ENCODE measurements around the gene KHDC4. TPM values are rescaled to one million over a fixed set of nuclear protein-coding genes. Genes with fewer than 3 reads are reported as not detected.

KHDC4 gene
- total and polyA plus RNA-seq, 9 of the 15 experiments (the other 6 are each of a cell fraction or from before 2014, with no cell fraction given) = 12.1 to 185 (median 65.6) TPM

DNA sequence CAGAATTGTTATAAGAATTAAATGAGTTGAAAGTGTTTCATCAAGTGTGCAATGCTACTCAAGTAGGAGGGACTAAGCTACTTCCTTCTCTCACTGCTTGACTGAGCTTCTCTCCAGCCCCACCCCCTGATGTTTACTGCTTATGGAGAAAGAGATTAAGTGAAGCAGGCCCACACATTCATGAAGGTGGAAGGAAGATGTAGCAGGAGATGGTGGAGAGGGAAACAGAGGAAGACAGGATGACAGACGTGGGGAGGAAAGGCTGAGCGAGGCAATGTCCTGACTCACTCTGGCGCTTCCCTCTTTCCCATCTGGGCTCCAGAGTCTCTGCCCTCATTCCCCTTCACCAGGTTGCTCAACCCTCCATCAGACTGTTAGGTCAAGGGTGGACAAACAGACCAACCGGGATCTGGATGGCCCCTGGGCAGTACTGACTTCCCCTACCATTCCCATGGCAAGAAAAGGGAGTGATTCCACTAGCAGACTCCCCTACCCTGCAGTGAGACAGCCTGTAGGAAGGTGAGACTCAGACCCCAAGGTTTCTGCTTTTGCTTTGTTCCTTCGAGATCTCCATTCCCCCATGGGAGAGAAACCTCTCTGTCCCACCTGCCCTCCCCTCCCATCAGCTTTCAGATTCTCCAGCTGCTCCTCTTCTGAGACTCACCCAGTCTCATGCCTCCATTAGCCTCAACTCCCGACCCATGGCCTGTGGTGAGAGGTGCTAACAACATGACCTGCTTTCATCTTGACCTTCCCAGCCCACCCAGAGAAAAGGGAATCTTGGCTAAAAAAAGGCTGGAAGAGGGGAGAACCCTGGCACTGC lies 47.3 kb upstream of the KHDC4 start:
- Histone ChIP-seq H4K20me1 (replicated peaks; ENCODE audit: control insufficient read depth, insufficient read depth, low read length) (no peaks in the 10 kb centered on the region), H3K9me1 (ENCODE audit: control insufficient read depth, insufficient read depth, low read length) (no peaks in the 10 kb centered on the region), H3K9me3 (replicated peaks; ENCODE audit: control insufficient read depth, insufficient read depth, low read depth, low read length) (no peaks in the 10 kb centered on the region), H3K4me2 (ENCODE audit: insufficient read depth, low read length) (peak overlapping the region; percentile 97), H3K9ac (ENCODE audit: insufficient read depth in 1 of 2, low read depth in 2 of 2, low read length in 2 of 2) (peak overlapping the region; percentile 61 to 89; a peak in 3 of 4 replicates), H3K4me1 (replicated peaks in 1 of 2; ENCODE audit: control insufficient read depth in 2 of 2, insufficient read depth in 2 of 2, low read length in 2 of 2) (peaks cover 40 to 49% of the 10 kb centered on the region in 2 experiments), H3K79me2 (ENCODE audit: control insufficient read depth, insufficient read depth, low read length) (peaks cover 58% of the 10 kb centered on the region), H3K27me3 (ENCODE audit: control insufficient read depth in 2 of 2, insufficient read depth in 2 of 2, low read length in 2 of 2) (no peaks in the 10 kb centered on the region), H3K4me3 (peak overlapping the region; percentile 82), H3K36me3 (ENCODE audit: control insufficient read depth, insufficient read depth, low read length) (0 out of 3 replicates have a peak, but pooled peaks cover 2% of the 10 kb centered on the region), H3K27ac (ENCODE audit: extremely low read depth, low read depth, low read length) (peak overlapping the region; percentile 93), H2AFZ (ENCODE audit: low read depth, low read length) (peak overlapping the region; percentile 37; the same call in 1 of the 2 replicates)
- BruUV-seq (replicated peaks) = no TSS peak
- FAIRE-seq (peak; percentile 92), ATAC-seq (peak; percentile 20), DNase-seq (ENCODE audit: extremely low read depth in 1 of 4, low spot score in 3 of 4) (peak in 3 of 4 experiments; percentile 41 to 78 (median 65))
- CTCF ChIA-PET (ENCODE audit: low intra/inter-chr PET ratio) = no interaction called here
- WGBS (ENCODE audit: insufficient coverage, low coverage, missing lambda C conversion rate) = 28% methylated on average over 5 of the region's 6 CpGs
- in situ Hi-C loops (cut with MboI) (no loop called here), intact Hi-C loops (cut with micrococcal nuclease) (loop anchor here (5.0 kb wide), 1 partner anchor 71 kb away; the partner anchor contains the start of genes LAMTOR2 and UBQLN4)
- POLR2A ChIA-PET = interaction anchor here (0.5 to 8.5 kb wide), 13 partner anchors 11 to 300 kb away, joined by 3 to 50 read pairs (median 4); partner anchors contain the start of gene KHDC4
- no peak for TF ChIP-seq ZNF436 (CRISPR knock-in tag; IDR thresholded peaks at IDR 0.05)
- peak; percentile 44; the same call in 1 of the 2 replicates for TF ChIP-seq ARID1B (IDR thresholded peaks at IDR 0.05)
- TF ChIP-seq, protein P1, sequence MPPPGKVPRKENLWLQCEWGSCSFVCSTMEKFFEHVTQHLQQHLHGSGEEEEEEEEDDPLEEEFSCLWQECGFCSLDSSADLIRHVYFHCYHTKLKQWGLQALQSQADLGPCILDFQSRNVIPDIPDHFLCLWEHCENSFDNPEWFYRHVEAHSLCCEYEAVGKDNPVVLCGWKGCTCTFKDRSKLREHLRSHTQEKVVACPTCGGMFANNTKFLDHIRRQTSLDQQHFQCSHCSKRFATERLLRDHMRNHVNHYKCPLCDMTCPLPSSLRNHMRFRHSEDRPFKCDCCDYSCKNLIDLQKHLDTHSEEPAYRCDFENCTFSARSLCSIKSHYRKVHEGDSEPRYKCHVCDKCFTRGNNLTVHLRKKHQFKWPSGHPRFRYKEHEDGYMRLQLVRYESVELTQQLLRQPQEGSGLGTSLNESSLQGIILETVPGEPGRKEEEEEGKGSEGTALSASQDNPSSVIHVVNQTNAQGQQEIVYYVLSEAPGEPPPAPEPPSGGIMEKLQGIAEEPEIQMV (tag; conservative IDR thresholded peaks at IDR 0.05; ENCODE audit: low read depth) = 0 out of 2 replicates have a peak, but pooled peaks have one; percentile 32
- TF ChIP-seq, protein P2, sequence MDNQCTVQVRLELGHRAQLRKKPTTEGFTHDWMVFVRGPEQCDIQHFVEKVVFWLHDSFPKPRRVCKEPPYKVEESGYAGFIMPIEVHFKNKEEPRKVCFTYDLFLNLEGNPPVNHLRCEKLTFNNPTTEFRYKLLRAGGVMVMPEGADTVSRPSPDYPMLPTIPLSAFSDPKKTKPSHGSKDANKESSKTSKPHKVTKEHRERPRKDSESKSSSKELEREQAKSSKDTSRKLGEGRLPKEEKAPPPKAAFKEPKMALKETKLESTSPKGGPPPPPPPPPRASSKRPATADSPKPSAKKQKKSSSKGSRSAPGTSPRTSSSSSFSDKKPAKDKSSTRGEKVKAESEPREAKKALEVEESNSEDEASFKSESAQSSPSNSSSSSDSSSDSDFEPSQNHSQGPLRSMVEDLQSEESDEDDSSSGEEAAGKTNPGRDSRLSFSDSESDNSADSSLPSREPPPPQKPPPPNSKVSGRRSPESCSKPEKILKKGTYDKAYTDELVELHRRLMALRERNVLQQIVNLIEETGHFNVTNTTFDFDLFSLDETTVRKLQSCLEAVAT (IDR thresholded peaks at IDR 0.05) = 0 out of 4 replicates have a peak, but pooled peaks of 1 of the 2 experiments have one; percentile 6
- TF ChIP-seq, protein P3, sequence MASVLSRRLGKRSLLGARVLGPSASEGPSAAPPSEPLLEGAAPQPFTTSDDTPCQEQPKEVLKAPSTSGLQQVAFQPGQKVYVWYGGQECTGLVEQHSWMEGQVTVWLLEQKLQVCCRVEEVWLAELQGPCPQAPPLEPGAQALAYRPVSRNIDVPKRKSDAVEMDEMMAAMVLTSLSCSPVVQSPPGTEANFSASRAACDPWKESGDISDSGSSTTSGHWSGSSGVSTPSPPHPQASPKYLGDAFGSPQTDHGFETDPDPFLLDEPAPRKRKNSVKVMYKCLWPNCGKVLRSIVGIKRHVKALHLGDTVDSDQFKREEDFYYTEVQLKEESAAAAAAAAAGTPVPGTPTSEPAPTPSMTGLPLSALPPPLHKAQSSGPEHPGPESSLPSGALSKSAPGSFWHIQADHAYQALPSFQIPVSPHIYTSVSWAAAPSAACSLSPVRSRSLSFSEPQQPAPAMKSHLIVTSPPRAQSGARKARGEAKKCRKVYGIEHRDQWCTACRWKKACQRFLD (CRISPR knock-in tag; IDR thresholded peaks at IDR 0.05) = peak; percentile 14; the same call in 1 of the 2 replicates
- no peak for TF ChIP-seq BCL6 (CRISPR knock-in tag; IDR thresholded peaks at IDR 0.05)
- no peak for TF ChIP-seq NCOA4 (IDR thresholded peaks at IDR 0.05; ENCODE audit: partially characterized antibody)
- peak; percentile 23; the same call in 1 of the 2 replicates for TF ChIP-seq TAF7 (tag; IDR thresholded peaks at IDR 0.05)
- TF ChIP-seq ZNF75A (CRISPR knock-in tag; IDR thresholded peaks at IDR 0.05) = no peak
- peak; percentile 83 for TF ChIP-seq CTBP1 (IDR thresholded peaks at IDR 0.05; ENCODE audit: borderline replicate concordance)
- TF ChIP-seq NR2C1 (IDR thresholded peaks at IDR 0.05) = no peak
- TF ChIP-seq NR2C1 (tag; IDR thresholded peaks at IDR 0.05) = peak; percentile 37; the same call in 1 of the 2 replicates
- TF ChIP-seq, protein P4, sequence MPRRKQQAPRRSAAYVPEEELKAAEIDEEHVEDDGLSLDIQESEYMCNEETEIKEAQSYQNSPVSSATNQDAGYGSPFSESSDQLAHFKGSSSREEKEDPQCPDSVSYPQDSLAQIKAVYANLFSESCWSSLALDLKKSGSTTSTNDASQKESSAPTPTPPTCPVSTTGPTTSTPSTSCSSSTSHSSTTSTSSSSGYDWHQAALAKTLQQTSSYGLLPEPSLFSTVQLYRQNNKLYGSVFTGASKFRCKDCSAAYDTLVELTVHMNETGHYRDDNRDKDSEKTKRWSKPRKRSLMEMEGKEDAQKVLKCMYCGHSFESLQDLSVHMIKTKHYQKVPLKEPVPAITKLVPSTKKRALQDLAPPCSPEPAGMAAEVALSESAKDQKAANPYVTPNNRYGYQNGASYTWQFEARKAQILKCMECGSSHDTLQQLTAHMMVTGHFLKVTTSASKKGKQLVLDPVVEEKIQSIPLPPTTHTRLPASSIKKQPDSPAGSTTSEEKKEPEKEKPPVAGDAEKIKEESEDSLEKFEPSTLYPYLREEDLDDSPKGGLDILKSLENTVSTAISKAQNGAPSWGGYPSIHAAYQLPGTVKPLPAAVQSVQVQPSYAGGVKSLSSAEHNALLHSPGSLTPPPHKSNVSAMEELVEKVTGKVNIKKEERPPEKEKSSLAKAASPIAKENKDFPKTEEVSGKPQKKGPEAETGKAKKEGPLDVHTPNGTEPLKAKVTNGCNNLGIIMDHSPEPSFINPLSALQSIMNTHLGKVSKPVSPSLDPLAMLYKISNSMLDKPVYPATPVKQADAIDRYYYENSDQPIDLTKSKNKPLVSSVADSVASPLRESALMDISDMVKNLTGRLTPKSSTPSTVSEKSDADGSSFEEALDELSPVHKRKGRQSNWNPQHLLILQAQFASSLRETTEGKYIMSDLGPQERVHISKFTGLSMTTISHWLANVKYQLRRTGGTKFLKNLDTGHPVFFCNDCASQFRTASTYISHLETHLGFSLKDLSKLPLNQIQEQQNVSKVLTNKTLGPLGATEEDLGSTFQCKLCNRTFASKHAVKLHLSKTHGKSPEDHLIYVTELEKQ (CRISPR knock-in tag; IDR thresholded peaks at IDR 0.05) = no peak

Data from K562 (cell line).